ENCODE results near the gene BFSP2.
A peak's percentile ranks its signal among the peaks of the same experiment; 100 is the strongest.

BFSP2 gene

DNA sequence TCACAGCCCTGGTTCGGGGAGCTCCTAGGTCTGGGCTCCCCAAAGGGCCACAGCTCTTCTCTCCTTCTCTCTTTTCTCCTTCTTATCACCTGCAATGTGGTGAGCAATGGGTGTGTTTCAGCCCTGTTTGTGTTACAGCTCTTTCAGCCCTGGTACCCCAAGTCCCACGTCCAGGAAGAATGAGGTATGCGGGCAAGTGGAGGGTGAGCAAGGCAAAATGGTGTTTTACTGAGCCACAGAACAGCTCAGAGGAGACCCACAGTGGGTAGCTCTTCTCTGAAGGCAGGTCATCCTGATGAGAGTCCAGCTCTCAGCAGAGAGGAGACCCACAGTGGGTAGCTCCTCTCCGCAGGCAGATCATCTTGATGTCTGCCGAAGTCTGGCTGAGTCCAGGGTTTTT is 86.8 kb downstream of the BFSP2 start:
- no peaks in the 10 kb centered on the region for H3K27me3 ChIP-seq
- TF ChIP-seq, protein P1, sequence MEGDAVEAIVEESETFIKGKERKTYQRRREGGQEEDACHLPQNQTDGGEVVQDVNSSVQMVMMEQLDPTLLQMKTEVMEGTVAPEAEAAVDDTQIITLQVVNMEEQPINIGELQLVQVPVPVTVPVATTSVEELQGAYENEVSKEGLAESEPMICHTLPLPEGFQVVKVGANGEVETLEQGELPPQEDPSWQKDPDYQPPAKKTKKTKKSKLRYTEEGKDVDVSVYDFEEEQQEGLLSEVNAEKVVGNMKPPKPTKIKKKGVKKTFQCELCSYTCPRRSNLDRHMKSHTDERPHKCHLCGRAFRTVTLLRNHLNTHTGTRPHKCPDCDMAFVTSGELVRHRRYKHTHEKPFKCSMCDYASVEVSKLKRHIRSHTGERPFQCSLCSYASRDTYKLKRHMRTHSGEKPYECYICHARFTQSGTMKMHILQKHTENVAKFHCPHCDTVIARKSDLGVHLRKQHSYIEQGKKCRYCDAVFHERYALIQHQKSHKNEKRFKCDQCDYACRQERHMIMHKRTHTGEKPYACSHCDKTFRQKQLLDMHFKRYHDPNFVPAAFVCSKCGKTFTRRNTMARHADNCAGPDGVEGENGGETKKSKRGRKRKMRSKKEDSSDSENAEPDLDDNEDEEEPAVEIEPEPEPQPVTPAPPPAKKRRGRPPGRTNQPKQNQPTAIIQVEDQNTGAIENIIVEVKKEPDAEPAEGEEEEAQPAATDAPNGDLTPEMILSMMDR (IDR thresholded peaks at IDR 0.05) = no peak
- H3K27ac ChIP-seq = no peak overlapping the region

DNA sequence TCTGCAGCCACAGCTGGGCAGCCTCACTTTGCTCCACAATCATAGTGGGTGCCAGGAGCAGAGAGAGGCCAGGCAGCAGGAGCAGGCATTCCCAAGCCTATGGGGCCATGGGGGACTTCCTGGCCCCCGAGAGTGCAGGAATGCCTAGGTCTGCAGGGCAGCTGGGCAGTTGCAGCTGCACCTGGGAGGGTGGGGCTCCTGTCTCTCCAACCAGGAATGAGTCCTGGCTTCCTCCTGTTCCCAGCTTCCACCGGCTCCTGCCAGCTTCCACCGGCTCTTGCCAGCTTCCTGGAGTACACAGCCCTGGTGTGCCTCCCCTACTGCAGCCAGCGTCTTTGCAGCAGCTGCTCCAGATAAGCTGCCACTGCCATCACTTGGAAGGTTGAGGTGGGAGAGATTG is 87.3 kb downstream of the BFSP2 start:
- Histone ChIP-seq H3K4me3 (ENCODE audit: low read depth in 1 of 2, low read length in 1 of 2) (no peak overlapping the region), H3K4me1 (ENCODE audit: control insufficient read depth in 1 of 2, insufficient read depth in 1 of 2, low read depth in 1 of 2, low read length in 1 of 2) (no peaks in the 10 kb centered on the region), H3K27ac (no peak overlapping the region), H3K27me3 (no peaks in the 10 kb centered on the region), H3K9me3 (no peaks in the 10 kb centered on the region), H3K36me3 (no peaks in the 10 kb centered on the region)
- TF ChIP-seq, protein P1 (IDR thresholded peaks at IDR 0.05) = no peak

More for the DNA sequence above, 86.8 kb downstream of the BFSP2 start:
- H3K36me3 ChIP-seq = no peaks in the 10 kb centered on the region
- H3K4me1 ChIP-seq (ENCODE audit: control insufficient read depth in 1 of 2, insufficient read depth in 1 of 2, low read depth in 1 of 2, low read length in 1 of 2) = no peaks in the 10 kb centered on the region
- H3K4me3 ChIP-seq (ENCODE audit: low read depth in 1 of 2, low read length in 1 of 2) = no peak overlapping the region
- H3K9me3 ChIP-seq = no peaks in the 10 kb centered on the region

DNA sequence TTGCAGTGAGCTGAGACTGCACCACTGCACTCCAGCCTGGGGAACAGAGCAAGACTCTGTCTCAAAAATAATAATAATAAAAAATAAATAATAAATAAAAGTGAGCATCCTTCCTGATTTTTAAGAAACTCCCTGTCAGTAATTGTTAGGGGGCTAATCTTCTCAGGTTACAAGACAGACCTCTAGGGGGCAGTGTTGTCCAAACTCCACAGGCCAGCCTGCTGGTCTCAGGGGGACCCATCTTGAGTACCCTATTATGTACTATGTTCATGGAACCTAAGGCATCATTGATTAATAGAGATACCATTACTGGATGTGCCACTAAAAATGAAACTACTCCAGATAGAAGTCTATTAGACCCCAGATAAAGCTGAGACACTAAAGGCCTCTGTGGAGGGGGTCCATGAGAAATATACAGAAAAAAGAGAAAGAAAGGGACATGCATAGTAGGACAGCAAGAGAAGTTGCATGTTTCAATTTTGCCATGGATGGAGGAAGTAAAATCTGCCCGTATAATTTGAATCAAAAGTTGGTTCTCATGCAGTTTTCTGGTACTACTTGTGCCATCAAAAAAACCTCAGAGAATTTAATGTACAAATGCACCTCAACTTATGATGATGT is 88.2 kb downstream of the BFSP2 start:
- no peak overlapping the region for H3K4me3 ChIP-seq (ENCODE audit: low read depth in 1 of 2, low read length in 1 of 2)
- H3K4me1 ChIP-seq (ENCODE audit: control insufficient read depth in 1 of 2, insufficient read depth in 1 of 2, low read depth in 1 of 2, low read length in 1 of 2) = no peaks in the 10 kb centered on the region
- TF ChIP-seq, protein P1 (IDR thresholded peaks at IDR 0.05) = peak; percentile 45
- no peaks in the 10 kb centered on the region for H3K27me3 ChIP-seq
- no peaks in the 10 kb centered on the region for H3K36me3 ChIP-seq
- H3K9me3 ChIP-seq = no peaks in the 10 kb centered on the region
- H3K27ac ChIP-seq = no peak overlapping the region

- no peak overlapping the region for H3K27ac ChIP-seq
Measured at GRCh38 chr3:133488785-133489367, 89.0 kb downstream of the BFSP2 start.

GRCh38 chr3:133489466-133490085 is 89.7 kb downstream of the BFSP2 start:
- Histone ChIP-seq H3K9me3 (no peaks in the 10 kb centered on the region), H3K27me3 (no peaks in the 10 kb centered on the region), H3K4me3 (ENCODE audit: low read depth in 1 of 2, low read length in 1 of 2) (no peak overlapping the region), H3K27ac (no peak overlapping the region), H3K4me1 (ENCODE audit: control insufficient read depth in 1 of 2, insufficient read depth in 1 of 2, low read depth in 1 of 2, low read length in 1 of 2) (no peaks in the 10 kb centered on the region), H3K36me3 (no peaks in the 10 kb centered on the region)
- TF ChIP-seq, protein P1 (IDR thresholded peaks at IDR 0.05) = no peak

More at GRCh38 chr3:133488785-133489367, 89.0 kb downstream of the BFSP2 start:
- TF ChIP-seq, protein P1 (IDR thresholded peaks at IDR 0.05) = no peak
- Histone ChIP-seq H3K36me3 (no peaks in the 10 kb centered on the region), H3K27me3 (no peaks in the 10 kb centered on the region), H3K4me1 (ENCODE audit: control insufficient read depth in 1 of 2, insufficient read depth in 1 of 2, low read depth in 1 of 2, low read length in 1 of 2) (no peaks in the 10 kb centered on the region), H3K9me3 (no peaks in the 10 kb centered on the region), H3K4me3 (ENCODE audit: low read depth in 1 of 2, low read length in 1 of 2) (no peak overlapping the region)

Data from neutrophil (primary cell).